ENCODE results near the gene ACTMAP. TPM values are rescaled to one million over a fixed set of nuclear protein-coding genes. Genes with fewer than 3 reads are reported as not detected.
"Not testable (repeated sequence)": the region's sequence is repeated elsewhere in the genome, so short reads cannot be mapped to it uniquely, and the experiment has no call there.

The ACTMAP gene
- polyA plus RNA-seq, 6 donors from 2014 or later, result 1.9 to 5.6 (median 4.7) TPM

- Mint-ChIP-seq H3K27ac (peak overlapping the region in 1 of 6 donors; percentile 63), H3K4me1 (peaks cover 18 to 23% (median 20%) of the 10 kb centered on the region in 3 donors), H3K36me3 (peaks cover 13 to 32% of the 10 kb centered on the region in 2 donors)
- H3K27me3 Mint-ChIP-seq; H3K9me3 Mint-ChIP-seq; ATAC-seq (ENCODE audit: low read depth in 2 of 2); DNase-seq; H3K4me3 Mint-ChIP-seq: not testable (repeated sequence)
Measured at GRCh38 chr19:40766385-40766784, 16.1 kb upstream of the ACTMAP start.

DNA sequence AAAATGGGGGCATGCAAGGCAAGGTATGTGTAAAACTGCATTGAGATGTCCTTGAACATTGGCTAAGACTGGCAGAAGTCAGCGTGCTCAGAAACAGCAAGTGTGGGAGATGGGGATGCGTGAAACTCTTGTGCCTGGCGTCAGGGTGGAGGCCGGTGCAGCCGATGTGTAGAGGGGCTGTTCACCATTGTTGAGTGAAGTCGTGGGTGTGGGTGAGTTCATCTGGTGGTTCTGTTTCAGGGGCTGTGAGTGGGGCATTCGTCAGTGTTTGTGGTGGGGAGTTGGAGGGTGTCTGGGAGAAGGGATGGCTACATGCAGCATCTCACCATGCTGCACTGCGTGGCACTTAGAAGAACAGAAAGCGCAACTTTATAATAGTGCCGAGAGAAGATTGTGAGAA is 13.7 kb upstream of the ACTMAP start:
- Mint-ChIP-seq H3K4me3 (no peak overlapping the region), H3K4me1 (peaks cover 9 to 24% (median 11%) of the 10 kb centered on the region in 3 donors), H3K36me3 (peaks cover 7 to 39% of the 10 kb centered on the region in 2 donors), H3K9me3 (no peaks in the 10 kb centered on the region), H3K27me3 (no peaks in the 10 kb centered on the region), H3K27ac (peak overlapping the region in 3 of 6 donors; percentile 59 to 86 (median 69))
- ATAC-seq (ENCODE audit: low read depth in 2 of 2), result no peak
- no peak for DNase-seq

DNA sequence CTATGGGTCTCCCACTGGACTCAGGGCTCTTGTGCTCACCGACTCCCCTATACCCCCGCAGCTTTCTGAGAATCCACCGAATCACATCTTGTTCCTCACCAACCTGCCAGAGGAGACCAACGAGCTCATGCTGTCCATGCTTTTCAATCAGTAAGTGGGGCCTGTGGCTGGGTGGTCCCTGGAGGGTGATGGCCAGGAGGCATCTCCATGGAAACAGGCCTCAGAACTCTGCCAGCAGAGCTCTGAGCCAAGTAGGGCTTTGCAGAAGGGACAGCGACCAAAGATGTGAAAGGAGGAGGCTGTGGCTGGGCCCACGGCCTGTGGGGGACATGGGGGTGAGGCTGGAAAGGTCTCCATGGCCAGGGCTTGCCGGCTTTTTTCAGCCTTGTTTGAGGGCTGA is 13.2 kb upstream of the ACTMAP start:
- Mint-ChIP-seq H3K27ac (peak overlapping the region in 2 of 6 donors; percentile 59 to 60), H3K9me3 (no peaks in the 10 kb centered on the region), H3K4me1 (peaks cover 8 to 24% (median 9%) of the 10 kb centered on the region in 3 donors), H3K4me3 (no peak overlapping the region), H3K27me3 (no peaks in the 10 kb centered on the region), H3K36me3 (peaks cover 7 to 39% of the 10 kb centered on the region in 2 donors)
- ATAC-seq (ENCODE audit: low read depth in 2 of 2) (no peak), DNase-seq (no peak)

- Mint-ChIP-seq H3K4me1 (peaks cover 8 to 28% (median 14%) of the 10 kb centered on the region in 3 donors), H3K9me3 (no peaks in the 10 kb centered on the region), H3K27ac (peak overlapping the region in 2 of 6 donors; percentile 47 to 65), H3K36me3 (peaks cover 11 to 39% of the 10 kb centered on the region in 2 donors), H3K27me3 (no peaks in the 10 kb centered on the region), H3K4me3 (no peak overlapping the region)
- DNase-seq, result no peak
- no peak for ATAC-seq (ENCODE audit: low read depth in 2 of 2)
Measured at GRCh38 chr19:40762754-40763470, 12.6 kb upstream of the ACTMAP start.

DNA sequence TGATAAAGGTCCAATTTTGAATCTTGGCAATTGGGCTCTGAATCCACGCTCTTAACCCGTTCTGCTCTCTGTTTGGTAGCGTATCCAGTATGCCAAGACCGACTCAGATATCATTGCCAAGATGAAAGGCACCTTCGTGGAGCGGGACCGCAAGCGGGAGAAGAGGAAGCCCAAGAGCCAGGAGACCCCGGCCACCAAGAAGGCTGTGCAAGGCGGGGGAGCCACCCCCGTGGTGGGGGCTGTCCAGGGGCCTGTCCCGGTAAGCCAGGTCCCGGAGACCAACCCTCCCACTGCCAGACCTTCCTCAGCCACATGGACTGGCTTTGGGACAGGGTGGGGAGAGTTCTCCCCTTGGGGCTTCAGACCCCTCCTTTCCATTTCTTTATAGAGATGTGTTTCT is 9.1 kb upstream of the ACTMAP start:
- H3K9me3 Mint-ChIP-seq, result no peaks in the 10 kb centered on the region
- no peak for DNase-seq
- no peak for ATAC-seq (ENCODE audit: low read depth in 2 of 2)
- no peaks in the 10 kb centered on the region for H3K27me3 Mint-ChIP-seq
- H3K4me1 Mint-ChIP-seq, result peaks cover 27 to 52% (median 43%) of the 10 kb centered on the region in 3 donors
- no peak overlapping the region for H3K4me3 Mint-ChIP-seq
- H3K27ac Mint-ChIP-seq, result no peak overlapping the region
- peaks cover 11 to 43% of the 10 kb centered on the region in 2 donors for H3K36me3 Mint-ChIP-seq

GRCh38 chr19:40758491-40758890 is 8.2 kb upstream of the ACTMAP start:
- no peaks in the 10 kb centered on the region for H3K27me3 Mint-ChIP-seq
- H3K36me3 Mint-ChIP-seq, result peaks cover 4 to 34% of the 10 kb centered on the region in 2 donors
- no peaks in the 10 kb centered on the region for H3K9me3 Mint-ChIP-seq
- H3K4me3 Mint-ChIP-seq, result peak overlapping the region in 1 of 8 donors; percentile 15
- peak overlapping the region in 4 of 6 donors; percentile 25 to 60 (median 29) for H3K27ac Mint-ChIP-seq
- H3K4me1 Mint-ChIP-seq, result peaks cover 26 to 50% (median 49%) of the 10 kb centered on the region in 3 donors
- DNase-seq, result no peak
- no peak for ATAC-seq (ENCODE audit: low read depth in 2 of 2)

GRCh38 chr19:40756502-40757110 is 6.3 kb upstream of the ACTMAP start:
- DNase-seq, result no peak
- ATAC-seq (ENCODE audit: low read depth in 2 of 2), result no peak
- Mint-ChIP-seq H3K27ac (peak overlapping the region in 3 of 6 donors; percentile 51 to 87 (median 57)), H3K27me3 (no peaks in the 10 kb centered on the region), H3K4me3 (peak overlapping the region in 4 of 8 donors; percentile 7 to 84 (median 61)), H3K36me3 (peaks cover 4 to 15% of the 10 kb centered on the region in 2 donors), H3K4me1 (peaks cover 30 to 60% (median 56%) of the 10 kb centered on the region in 3 donors), H3K9me3 (no peaks in the 10 kb centered on the region)

DNA sequence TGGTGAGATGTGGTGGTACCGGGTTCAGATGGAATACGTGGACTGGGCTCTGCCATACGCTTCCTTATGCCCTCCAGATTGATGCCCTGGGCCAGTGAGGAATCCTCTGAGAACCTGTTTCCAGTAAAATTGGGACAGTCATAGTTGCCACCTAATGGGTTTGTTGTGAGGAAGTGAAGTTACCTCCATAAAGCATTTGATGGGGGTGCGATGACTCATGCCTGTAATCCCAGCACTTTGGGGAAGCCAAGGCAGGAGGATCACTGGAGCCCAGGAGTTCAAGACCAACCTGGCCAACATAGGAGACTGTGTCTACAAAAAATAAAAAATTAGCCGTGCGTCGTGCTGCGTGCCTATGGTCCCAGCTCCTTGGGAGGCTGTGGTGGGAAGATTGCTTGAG is 5.5 kb upstream of the ACTMAP start:
- Mint-ChIP-seq H3K36me3 (peaks cover 4 to 15% of the 10 kb centered on the region in 2 donors), H3K27ac (peak overlapping the region in 3 of 6 donors; percentile 51 to 63 (median 59)), H3K4me1 (peaks cover 34 to 66% (median 61%) of the 10 kb centered on the region in 3 donors), H3K27me3 (no peaks in the 10 kb centered on the region), H3K4me3 (peak overlapping the region in 5 of 8 donors; percentile 41 to 77 (median 50)), H3K9me3 (no peaks in the 10 kb centered on the region)
- ATAC-seq (ENCODE audit: low read depth in 2 of 2), result no peak
- no peak for DNase-seq

DNA sequence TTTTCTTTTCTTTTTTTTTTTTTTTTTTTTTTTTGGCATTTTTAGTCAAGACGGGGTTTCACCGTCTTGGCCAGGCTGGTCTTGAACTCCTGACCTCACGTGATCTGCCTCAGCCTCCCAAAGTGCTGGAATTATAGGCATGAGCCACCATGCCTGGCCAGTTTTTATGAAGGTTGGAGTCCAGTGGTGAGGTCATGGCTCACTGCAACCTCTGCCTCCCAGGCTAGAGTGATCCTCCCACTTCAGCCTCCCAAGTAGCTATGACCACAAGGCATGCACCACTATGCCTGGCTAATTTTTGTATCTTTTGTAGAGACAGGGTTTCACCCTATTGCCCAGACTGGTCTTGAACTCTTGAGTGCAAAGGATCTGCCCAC is 5.0 kb upstream of the ACTMAP start:
- H3K9me3 Mint-ChIP-seq, result no peaks in the 10 kb centered on the region
- peak overlapping the region in 3 of 6 donors; percentile 51 to 69 (median 65) for H3K27ac Mint-ChIP-seq
- H3K4me1 Mint-ChIP-seq, result peaks cover 35 to 69% (median 64%) of the 10 kb centered on the region in 3 donors
- DNase-seq (no peak), ATAC-seq (ENCODE audit: low read depth in 2 of 2) (no peak)
- no peaks in the 10 kb centered on the region for H3K27me3 Mint-ChIP-seq
- H3K4me3 Mint-ChIP-seq, result peak overlapping the region in 6 of 8 donors; percentile 15 to 77 (median 58)
- H3K36me3 Mint-ChIP-seq, result peaks cover 4 to 15% of the 10 kb centered on the region in 2 donors

- Mint-ChIP-seq H3K27me3 (no peaks in the 10 kb centered on the region), H3K36me3 (peaks cover 4 to 12% of the 10 kb centered on the region in 2 donors), H3K4me1 (peaks cover 40 to 74% (median 66%) of the 10 kb centered on the region in 3 donors), H3K9me3 (no peaks in the 10 kb centered on the region), H3K4me3 (peak overlapping the region; percentile 40 to 78 (median 74)), H3K27ac (peak overlapping the region in 4 of 6 donors; percentile 59 to 89 (median 76))
- ATAC-seq (ENCODE audit: low read depth in 2 of 2) (no peak), DNase-seq (no peak)
Measured at GRCh38 chr19:40754611-40755247, 4.5 kb upstream of the ACTMAP start.

DNA sequence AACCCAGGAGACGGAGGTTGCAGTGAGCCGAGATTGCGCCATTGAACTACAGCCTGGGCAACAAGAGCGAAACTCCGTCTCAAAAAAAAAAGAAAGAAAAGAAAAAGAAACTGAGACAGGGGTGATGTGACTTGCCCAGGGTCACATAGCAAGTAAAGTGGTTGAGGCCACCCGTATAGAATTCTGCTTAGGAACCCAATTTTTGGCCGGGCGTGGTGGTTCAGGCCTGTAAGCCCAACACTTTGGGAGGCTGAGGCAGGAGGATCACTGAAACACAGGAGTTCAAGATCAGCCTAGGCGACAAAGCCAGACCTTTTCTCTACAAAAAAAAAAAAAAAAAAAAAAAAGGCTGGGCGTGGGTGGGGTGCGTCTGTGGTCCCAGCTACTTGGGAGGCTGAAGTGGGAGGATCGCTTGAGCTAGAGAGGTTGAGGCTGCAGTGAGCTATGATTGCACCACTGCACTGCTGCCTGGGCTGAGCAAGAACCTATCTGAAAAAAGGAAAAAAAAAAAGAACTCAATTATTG is 2.0 kb upstream of the ACTMAP start:
- no peaks in the 10 kb centered on the region for H3K9me3 Mint-ChIP-seq
- H3K4me3 Mint-ChIP-seq, result peak overlapping the region; percentile 87 to 100 (median 98)
- peaks cover 42 to 74% (median 69%) of the 10 kb centered on the region in 3 donors for H3K4me1 Mint-ChIP-seq
- DNase-seq (no peak), ATAC-seq (ENCODE audit: low read depth in 2 of 2) (no peak)
- peaks cover 0 to 7% of the 10 kb centered on the region in 2 donors for H3K36me3 Mint-ChIP-seq
- H3K27me3 Mint-ChIP-seq, result no peaks in the 10 kb centered on the region
- H3K27ac Mint-ChIP-seq, result peak overlapping the region in 5 of 6 donors; percentile 71 to 99 (median 91)

DNA sequence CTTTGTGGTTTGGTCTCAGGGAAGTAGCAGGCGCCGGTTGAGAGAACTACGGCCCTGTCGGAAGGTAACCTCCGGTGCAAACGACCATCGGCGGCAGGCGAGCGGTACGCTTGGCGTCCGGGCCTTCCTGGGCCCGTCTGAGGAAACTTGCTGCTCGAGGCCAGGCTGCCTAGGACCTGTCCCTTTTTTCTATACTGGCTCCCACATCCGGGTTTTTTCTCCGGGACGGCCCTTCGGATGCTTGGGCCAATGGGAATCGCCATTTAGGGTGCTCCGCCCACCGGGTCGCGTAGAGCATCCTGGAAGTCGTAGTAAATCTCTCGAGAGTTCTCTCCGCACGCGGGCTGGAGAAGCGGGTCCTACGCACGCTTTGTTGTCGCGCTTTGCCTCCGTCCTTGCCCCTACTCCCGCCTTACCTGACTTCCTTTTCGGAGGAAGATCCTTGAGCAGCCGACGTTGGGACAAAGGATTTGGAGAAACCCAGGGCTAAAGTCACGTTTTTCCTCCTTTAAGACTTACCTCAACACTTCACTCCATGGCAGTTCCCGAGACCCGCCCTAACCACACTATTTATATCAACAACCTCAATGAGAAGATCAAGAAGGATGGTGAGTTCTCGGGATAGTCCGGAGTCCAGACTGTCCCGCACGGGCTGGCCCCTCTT is 729 bp upstream of the ACTMAP start, which contains the start of gene SNRPA:
Gene SNRPA (plus strand): TSS at position 330 of the 664 bp plus-strand sequence. CDS start 206 bp downstream, at position 536.
- DNase-seq (peak; percentile 97), ATAC-seq (ENCODE audit: low read depth in 2 of 2) (peak; percentile 67 to 70)
- Mint-ChIP-seq H3K27me3 (no peaks in the 10 kb centered on the region), H3K36me3 (no peaks in the 10 kb centered on the region), H3K4me3 (peak within 1 kb of the TSS; percentile 87 to 100 (median 98)), H3K4me1 (peaks cover 34 to 62% (median 56%) of the 10 kb centered on the region in 3 donors), H3K9me3 (no peaks in the 10 kb centered on the region), H3K27ac (peak within 1 kb of the TSS; percentile 91 to 99 (median 98))

All from naive B cell (primary cell).